CD4-positive, alpha-beta T cell treated with Interleukin-15 for 4 hours (primary cell): ENCODE data around the gene ATP11A.

Experiments
- DNase-seq: peaks from one replicate; pipeline ENCODE4 v3.0.0-alpha.2; 2020; ENCODE audit warnings: low spot score

The ATP11A gene

GRCh38 chr13:112741835-112742570 is 52.2 kb downstream of the ATP11A start:
- no peak for DNase-seq

- no peak for DNase-seq
Measured at GRCh38 chr13:112742583-112742982, 52.7 kb downstream of the ATP11A start.

GRCh38 chr13:112743451-112744167 is 53.8 kb downstream of the ATP11A start:
- no peak for DNase-seq

- no peak for DNase-seq
Measured at GRCh38 chr13:112744168-112745021, 54.6 kb downstream of the ATP11A start.

- no peak for DNase-seq
Measured at GRCh38 chr13:112746044-112746443, 56.2 kb downstream of the ATP11A start.

- no peak for DNase-seq
Measured at GRCh38 chr13:112747256-112747655, 57.4 kb downstream of the ATP11A start.

DNA sequence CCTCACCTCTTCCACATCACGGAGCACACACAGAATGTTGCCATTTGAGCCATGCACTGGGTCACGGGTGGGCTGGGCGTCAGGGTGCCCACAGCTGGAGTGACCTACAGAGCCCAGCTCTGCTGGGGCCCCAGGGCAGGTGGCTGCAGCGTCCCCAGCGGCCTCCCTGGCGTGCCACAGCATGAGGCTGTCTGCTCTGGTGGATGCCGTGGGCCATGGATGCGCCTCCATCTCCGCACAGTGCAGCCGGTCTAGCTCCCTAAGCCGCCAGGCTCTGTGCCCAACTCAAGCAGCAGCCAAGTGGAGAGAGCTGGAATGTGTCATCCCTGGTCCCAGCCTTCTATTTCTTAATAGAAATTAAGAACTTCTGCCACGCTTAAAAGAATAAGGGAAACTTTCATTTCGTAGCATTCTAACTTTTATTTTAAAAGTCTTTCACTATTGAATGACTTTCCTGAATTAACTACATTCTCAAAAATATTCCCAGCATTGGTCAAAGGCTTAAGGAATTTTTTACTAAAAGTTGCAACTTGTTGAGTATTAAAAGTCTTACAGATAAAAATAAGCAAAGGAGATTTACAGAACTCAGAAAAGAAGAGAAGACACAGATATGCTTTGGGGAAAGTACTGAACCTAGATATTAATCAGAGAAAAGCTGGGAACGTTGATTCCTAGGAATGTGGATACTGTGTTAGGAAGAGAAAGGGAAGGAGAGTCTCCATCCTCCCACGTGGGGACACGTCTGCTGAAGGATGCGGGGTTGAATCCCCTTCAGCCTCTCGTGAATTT is 59.3 kb downstream of the ATP11A start:
- DNase-seq: no peak

DNA sequence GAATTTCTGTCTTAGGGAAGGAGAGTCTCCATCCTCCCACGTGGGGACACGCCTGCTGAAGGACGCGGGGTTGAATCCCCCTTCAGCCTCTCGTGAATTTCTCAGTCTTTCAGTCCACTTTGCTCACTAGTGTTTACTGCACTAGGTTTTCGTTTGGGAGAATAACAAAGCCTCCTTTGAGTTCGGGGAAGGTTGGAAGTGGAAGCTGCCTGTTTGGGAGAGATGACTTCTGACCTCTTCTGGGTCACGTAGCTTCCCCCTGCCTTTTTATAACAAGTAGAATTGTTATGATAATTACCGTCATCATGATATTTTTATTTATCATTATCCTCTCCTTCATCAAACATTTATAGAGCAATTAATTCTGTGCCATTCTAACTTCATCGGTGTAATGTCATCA is 60.7 kb downstream of the ATP11A start:
- DNase-seq: no peak

GRCh38 chr13:112751617-112752016 is 61.8 kb downstream of the ATP11A start:
- DNase-seq: no peak

- no peak for DNase-seq
Measured at GRCh38 chr13:112752211-112752610, 62.4 kb downstream of the ATP11A start.

DNA sequence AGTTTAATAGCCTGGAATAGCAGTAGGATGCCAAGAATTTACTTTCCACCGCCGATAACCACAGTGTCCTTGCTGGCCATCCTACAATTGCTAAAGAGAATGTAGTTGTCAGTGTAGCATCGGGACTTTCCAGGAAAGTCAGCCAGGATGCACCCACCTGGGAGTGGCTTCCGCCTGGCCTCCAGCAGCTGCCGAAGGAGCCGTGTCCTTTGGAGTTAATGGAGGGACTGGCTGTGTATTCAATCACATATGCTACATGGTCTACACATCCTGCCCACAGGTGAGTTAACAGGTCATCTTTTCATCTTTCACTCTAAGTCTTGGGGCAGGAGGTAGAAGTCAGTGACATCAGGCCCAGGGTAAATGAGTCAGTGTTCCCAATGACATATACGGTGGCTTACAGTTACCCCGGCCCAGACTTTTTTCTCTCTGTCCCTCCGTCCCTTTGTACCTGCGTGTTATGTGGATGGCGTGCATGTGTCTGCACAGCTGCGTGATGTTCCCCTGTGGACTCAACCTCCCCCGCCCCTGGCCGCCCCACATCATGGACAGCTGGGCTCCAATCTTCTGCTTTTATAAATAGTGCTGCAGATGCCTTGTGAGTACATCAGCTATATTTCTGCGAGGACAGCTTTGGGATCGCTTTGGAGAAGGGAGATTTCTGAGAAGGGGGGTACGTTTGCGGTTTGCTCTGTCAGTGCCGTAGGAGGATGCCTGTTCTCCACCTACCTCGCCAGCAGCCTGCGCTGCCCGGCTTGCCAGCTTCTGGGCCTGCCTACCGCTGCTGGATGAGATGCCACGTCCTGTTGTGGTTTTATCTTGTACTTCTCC is 63.1 kb downstream of the ATP11A start:
- no peak for DNase-seq

DNA sequence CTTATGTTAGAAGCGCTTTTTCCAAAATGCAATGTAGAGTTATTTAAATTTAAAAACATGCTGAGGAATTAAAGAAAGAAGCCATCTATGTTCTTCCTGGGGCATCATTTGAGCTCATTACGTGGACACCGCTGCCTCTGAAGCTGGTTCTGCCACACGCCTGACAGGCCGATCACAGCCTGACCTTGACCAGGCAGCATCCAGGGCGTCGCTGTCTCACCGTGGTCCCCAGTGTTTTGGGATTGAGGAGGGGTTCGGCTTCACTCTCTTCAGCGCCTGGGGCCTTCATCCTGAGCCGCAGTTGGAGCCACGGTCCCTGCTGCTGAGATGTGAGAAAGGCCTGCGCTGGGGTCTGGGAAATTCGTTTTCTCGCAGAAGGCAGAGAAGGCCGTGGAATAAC is 64.0 kb downstream of the ATP11A start:
- no peak for DNase-seq

- no peak for DNase-seq
Measured at GRCh38 chr13:112754281-112755025, 64.6 kb downstream of the ATP11A start.

- DNase-seq: no peak
Measured at GRCh38 chr13:112755331-112755730, 65.5 kb downstream of the ATP11A start.

GRCh38 chr13:112756081-112756480 is 66.2 kb downstream of the ATP11A start:
- DNase-seq: no peak

DNA sequence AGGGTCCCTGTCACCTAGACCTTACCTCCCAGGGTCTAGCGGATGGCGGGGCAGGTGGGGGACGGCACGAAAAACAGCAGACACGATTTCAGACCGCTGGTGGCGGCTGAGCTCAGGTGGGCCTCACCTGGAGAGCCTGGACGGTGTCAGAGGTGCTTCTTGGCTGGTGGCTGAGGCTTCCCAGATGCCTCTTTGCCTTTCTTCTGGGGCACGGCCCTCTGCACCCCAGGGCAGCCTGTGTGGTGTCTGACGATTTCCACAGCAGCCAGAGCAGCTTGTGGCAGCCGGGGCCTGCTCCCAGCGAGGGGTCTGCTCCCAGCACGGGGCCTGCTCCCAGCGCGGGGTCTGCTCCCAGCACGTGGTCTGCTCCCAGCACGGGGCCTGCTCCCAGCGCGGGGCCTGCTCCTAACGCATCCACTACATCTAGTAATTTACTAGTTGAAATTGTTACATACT is 66.7 kb downstream of the ATP11A start:
- DNase-seq: no peak

- DNase-seq: no peak
Measured at GRCh38 chr13:112756967-112757758, 67.3 kb downstream of the ATP11A start.

DNA sequence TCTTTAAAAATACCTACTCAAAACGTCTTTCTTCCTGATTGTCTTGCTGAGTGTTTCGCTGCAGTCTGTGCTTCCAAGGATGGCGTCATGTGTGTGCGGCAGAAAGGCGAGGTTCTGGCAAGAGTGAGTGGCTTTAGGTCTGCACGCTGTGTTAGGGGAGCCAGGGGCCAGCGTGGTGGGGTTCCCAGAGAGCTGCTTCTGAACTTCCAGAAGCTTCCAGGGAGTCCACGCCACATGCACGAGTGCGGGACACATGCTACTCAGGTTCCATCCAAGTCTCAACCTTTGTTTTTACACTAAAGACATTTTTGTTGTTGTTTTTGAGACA is 67.9 kb downstream of the ATP11A start:
- DNase-seq: no peak

GRCh38 chr13:112759053-112759452 is 69.2 kb downstream of the ATP11A start:
- no peak for DNase-seq

DNA sequence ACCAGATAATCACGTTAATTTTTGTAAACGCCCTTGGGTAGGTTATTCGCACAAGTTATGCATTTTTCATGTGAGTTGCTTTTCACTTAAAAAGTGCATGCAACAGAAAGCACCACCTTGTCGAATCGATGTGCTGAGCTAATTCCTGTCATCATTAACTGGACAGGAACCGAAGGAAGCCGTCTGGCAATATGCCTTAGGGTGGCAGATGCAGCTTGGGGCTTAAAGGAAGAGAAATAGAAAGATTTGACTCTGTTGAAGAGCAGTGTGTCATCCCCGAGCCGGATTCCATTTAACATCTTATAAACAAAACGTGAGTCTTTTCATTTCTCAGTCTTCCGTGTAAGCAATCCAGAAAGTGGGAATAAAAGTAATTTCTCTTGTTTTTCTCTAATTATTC is 70.0 kb downstream of the ATP11A start:
- DNase-seq: no peak
